ENCODE results near the gene RGS2. TPM values are rescaled to one million over a fixed set of nuclear protein-coding genes. Genes with fewer than 3 reads are reported as not detected.

The RGS2 gene
- total RNA-seq, 3 donors from 2014 or later = 45.9 to 753 (median 49.0) TPM

DNA sequence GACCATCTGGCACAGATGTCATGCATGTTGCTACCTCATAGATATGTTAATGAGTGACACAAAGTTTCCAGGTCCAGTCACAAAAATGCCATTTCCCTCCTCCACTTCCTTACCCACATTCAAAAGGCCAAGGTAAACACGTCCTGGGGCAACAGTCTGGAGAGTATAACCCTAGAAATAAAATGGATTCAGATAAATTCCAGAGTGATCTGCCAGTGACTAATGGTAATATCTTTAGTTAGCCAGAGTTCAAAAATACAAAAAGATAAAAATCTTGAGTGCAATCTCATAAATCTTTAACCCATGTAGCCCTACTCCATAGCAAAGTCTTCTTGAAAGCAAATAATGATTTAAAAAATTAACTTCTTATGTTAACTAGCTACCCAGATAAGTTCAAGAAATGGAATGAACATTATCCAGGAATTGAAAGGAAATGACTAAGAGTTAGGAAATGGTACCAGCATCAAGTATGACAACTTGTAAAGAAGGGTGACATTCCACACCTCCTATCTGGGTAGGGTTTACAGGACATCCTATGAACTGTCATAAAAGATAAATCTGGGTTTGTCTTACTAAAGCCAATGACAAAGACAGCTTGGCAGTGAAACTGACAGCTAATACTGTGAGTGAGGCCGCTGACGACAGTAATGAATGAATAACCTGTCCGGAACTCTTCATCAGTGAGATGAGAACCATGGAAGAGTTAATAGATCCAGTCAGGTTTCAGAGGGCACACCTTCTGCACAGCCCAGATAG is 18.1 kb downstream of the RGS2 start:
- intact Hi-C loops (cut with DNase I; ENCODE audit: low total_unique reads) = no loop called here
- H3K27ac ChIP-seq = no peak overlapping the region
- no peak for DNase-seq (ENCODE audit: low spot score in 2 of 2)

GRCh38 chr1:192830595-192831246 is 21.9 kb downstream of the RGS2 start:
- H3K27me3 ChIP-seq = no peaks in the 10 kb centered on the region
- no peak for DNase-seq (ENCODE audit: low spot score in 2 of 2)
- no peaks in the 10 kb centered on the region for H3K36me3 ChIP-seq
- H3K9me3 ChIP-seq = no peaks in the 10 kb centered on the region
- intact Hi-C loops (cut with DNase I; ENCODE audit: low total_unique reads) = no loop called here
- no peaks in the 10 kb centered on the region for H3K4me1 ChIP-seq
- no peak overlapping the region for H3K4me3 ChIP-seq
- TF ChIP-seq POLR2AphosphoS5 (IDR thresholded peaks at IDR 0.05) (no peak), CTCF (IDR thresholded peaks at IDR 0.05) (no peak), POLR2A (IDR thresholded peaks at IDR 0.05) (no peak)
- H3K27ac ChIP-seq = no peak overlapping the region

More for the DNA sequence above, 18.1 kb downstream of the RGS2 start:
- no peaks in the 10 kb centered on the region for H3K27me3 ChIP-seq
- no peaks in the 10 kb centered on the region for H3K36me3 ChIP-seq
- no peaks in the 10 kb centered on the region for H3K9me3 ChIP-seq
- no peaks in the 10 kb centered on the region for H3K4me1 ChIP-seq
- H3K4me3 ChIP-seq = no peak overlapping the region
- TF ChIP-seq CTCF (IDR thresholded peaks at IDR 0.05) (no peak), POLR2A (IDR thresholded peaks at IDR 0.05) (no peak), POLR2AphosphoS5 (IDR thresholded peaks at IDR 0.05) (no peak)

DNA sequence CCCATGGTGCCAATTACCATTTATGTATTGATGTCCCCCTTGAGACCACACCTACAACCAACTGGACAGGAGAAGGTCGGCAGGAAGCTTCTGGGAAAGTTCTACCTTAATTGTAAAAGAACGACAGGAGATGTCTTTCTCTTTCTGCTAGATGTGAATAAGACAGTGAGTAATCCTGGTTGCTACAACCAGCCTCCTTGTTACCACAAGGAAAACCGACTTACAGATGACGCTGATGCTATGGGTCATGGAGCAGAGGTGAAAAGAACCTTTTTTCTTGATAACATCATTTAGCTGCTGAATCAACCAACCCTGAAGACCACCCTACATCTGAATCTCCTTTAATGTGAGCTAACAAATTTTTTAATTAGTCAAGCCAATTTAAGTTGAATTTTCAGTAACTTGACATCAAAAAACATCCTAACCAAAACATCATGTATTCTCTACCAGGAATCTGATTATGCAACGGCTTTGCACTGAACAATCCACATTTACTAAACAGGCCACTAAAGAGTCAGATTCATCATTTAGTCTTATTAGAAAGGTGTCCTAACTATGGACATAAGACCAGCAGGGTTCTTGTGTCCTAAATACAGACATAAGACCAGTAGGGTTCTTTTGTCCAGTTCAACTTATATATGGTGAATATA is 23.0 kb downstream of the RGS2 start:
- no peak overlapping the region for H3K4me3 ChIP-seq
- no peaks in the 10 kb centered on the region for H3K9me3 ChIP-seq
- no peak overlapping the region for H3K27ac ChIP-seq
- intact Hi-C loops (cut with DNase I; ENCODE audit: low total_unique reads) = no loop called here
- H3K36me3 ChIP-seq = no peaks in the 10 kb centered on the region
- TF ChIP-seq POLR2A (IDR thresholded peaks at IDR 0.05) (no peak), POLR2AphosphoS5 (IDR thresholded peaks at IDR 0.05) (no peak), CTCF (IDR thresholded peaks at IDR 0.05) (no peak)
- H3K4me1 ChIP-seq = no peaks in the 10 kb centered on the region
- H3K27me3 ChIP-seq = no peaks in the 10 kb centered on the region
- no peak for DNase-seq (ENCODE audit: low spot score in 2 of 2)

- Histone ChIP-seq H3K4me3 (no peak overlapping the region), H3K36me3 (no peaks in the 10 kb centered on the region), H3K4me1 (no peaks in the 10 kb centered on the region), H3K27ac (no peak overlapping the region), H3K27me3 (no peaks in the 10 kb centered on the region), H3K9me3 (no peaks in the 10 kb centered on the region)
- no peak for TF ChIP-seq CTCF (IDR thresholded peaks at IDR 0.05)
- no peak for TF ChIP-seq POLR2A (IDR thresholded peaks at IDR 0.05)
- no peak for TF ChIP-seq POLR2AphosphoS5 (IDR thresholded peaks at IDR 0.05)
- intact Hi-C loops (cut with DNase I; ENCODE audit: low total_unique reads) = no loop called here
- DNase-seq (ENCODE audit: low spot score in 2 of 2) = no peak
Observed at GRCh38 chr1:192832492-192832891, 23.7 kb downstream of the RGS2 start.

GRCh38 chr1:192835116-192835515 is 26.3 kb downstream of the RGS2 start:
- no peak for DNase-seq (ENCODE audit: low spot score in 2 of 2)
- H3K27ac ChIP-seq = no peak overlapping the region
- intact Hi-C loops (cut with DNase I; ENCODE audit: low total_unique reads) = no loop called here
- no peaks in the 10 kb centered on the region for H3K9me3 ChIP-seq
- H3K4me1 ChIP-seq = no peaks in the 10 kb centered on the region
- H3K4me3 ChIP-seq = no peak overlapping the region
- TF ChIP-seq POLR2AphosphoS5 (IDR thresholded peaks at IDR 0.05) = no peak
- TF ChIP-seq CTCF (IDR thresholded peaks at IDR 0.05) = no peak
- TF ChIP-seq POLR2A (IDR thresholded peaks at IDR 0.05) = no peak
- H3K36me3 ChIP-seq = no peaks in the 10 kb centered on the region
- H3K27me3 ChIP-seq = no peaks in the 10 kb centered on the region
